DOHH2 (cell line): ENCODE measurements around the gene RWDD4.

Source experiments
- H3F3A ChIP-seq: fragments of 200-600 bp; sonication (generic), shearing (Covaris generic); 2 replicates; pipeline ENCODE4 v1.6.0; 2016; ENCODE audit warnings: antibody characterized with exemption, mild to moderate bottlenecking; ENCODE audit not compliant: control insufficient read depth, insufficient read depth
- H3K27ac ChIP-seq: fragments of 200-600 bp; sonication (generic); 2 replicates; pipeline ENCODE4 v1.5.1; 2014; ENCODE audit warnings: low read depth, mild to moderate bottlenecking, low read length, moderate library complexity
- H3K27me3 ChIP-seq: fragments of 200-600 bp; sonication (generic); 2 replicates; pipeline ENCODE4 v1.6.1; 2014; ENCODE audit warnings: mild to moderate bottlenecking, low read length, mixed read lengths; ENCODE audit not compliant: control insufficient read depth
- H3K36me3 ChIP-seq: fragments of 200-600 bp; sonication (generic); 2 replicates; pipeline ENCODE4 v1.6.1; 2014; ENCODE audit warnings: mild to moderate bottlenecking, low read length, moderate library complexity, mixed read lengths; ENCODE audit not compliant: control insufficient read depth
- H3K4me1 ChIP-seq: fragments of 200-600 bp; sonication (generic); 2 replicates; pipeline ENCODE4 v1.6.1; 2014; ENCODE audit warnings: mild to moderate bottlenecking, low read length, mixed read lengths; ENCODE audit not compliant: control insufficient read depth
- H3K4me2 ChIP-seq: fragments of 200-600 bp; sonication (generic); 2 replicates; pipeline ENCODE4 v1.6.0; 2014; ENCODE audit warnings: mild to moderate bottlenecking, low read length, moderate library complexity
- H3K4me3 ChIP-seq: fragments of 200-600 bp; sonication (generic); 2 replicates; pipeline ENCODE4 v1.5.1; 2014; ENCODE audit warnings: mild to moderate bottlenecking, low read length, mixed read lengths
- H3K79me2 ChIP-seq: fragments of 200-600 bp; sonication (generic); 2 replicates; pipeline ENCODE4 v1.6.1; 2014; ENCODE audit warnings: mild to moderate bottlenecking, low read length, mixed read lengths; ENCODE audit not compliant: control insufficient read depth
- H3K9me2 ChIP-seq: fragments of 200-600 bp; sonication (generic); replicated peaks from 2 replicates; pipeline ENCODE4 v1.6.1; 2014; ENCODE audit warnings: mild to moderate bottlenecking, low read length, mixed read lengths; ENCODE audit not compliant: control insufficient read depth
- H3K9me3 ChIP-seq: fragments of 200-600 bp; sonication (generic); 2 replicates; pipeline ENCODE4 v1.6.1; 2014; ENCODE audit warnings: antibody characterized with exemption, low read length, mixed read lengths; ENCODE audit not compliant: control insufficient read depth, insufficient read depth
- H4K20me1 ChIP-seq: fragments of 200-600 bp; sonication (generic); 2 replicates; pipeline ENCODE4 v1.6.0; 2014; ENCODE audit warnings: low read depth, mild to moderate bottlenecking, antibody characterized with exemption, low read length, moderate library complexity; ENCODE audit not compliant: control insufficient read depth, insufficient read depth
- CTCF ChIP-seq: fragments of 200-600 bp; sonication (generic); IDR thresholded peaks from one replicate; pipeline ENCODE4 v1.5.1; 2014; ENCODE audit warnings: antibody characterized with exemption, mild to moderate bottlenecking, low read depth, low read length; ENCODE audit not compliant: poor library complexity, severe bottlenecking
- EZH2phosphoT487 ChIP-seq: fragments of 200-600 bp; sonication (generic); IDR thresholded peaks from 2 replicates; pipeline ENCODE4 v1.6.1; 2017; ENCODE audit warnings: borderline replicate concordance, mild to moderate bottlenecking, antibody characterized with exemption, low read length, moderate library complexity, mixed read lengths

Gene RWDD4

DNA sequence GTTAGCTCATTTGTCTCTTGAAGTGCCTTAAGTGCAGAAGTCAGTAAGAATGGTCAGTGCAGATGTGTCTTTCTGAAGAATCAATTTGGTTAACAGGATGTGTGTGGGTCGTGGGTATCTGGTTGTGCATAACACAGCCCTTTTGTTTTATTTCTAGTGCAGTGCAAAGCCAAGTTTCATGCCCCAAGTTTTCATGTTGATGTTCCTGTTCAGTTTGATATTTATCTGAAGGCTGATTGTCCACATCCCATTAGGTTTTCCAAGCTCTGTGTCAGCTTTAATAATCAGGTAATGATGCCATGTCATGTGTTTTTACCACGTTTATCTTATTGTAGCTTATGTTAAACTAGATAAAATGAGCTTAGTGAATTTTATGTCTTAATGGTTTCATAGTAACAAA, 27.5 kb upstream of the RWDD4 start:
- H3K36me3 ChIP-seq: peaks cover 51% of the 10 kb centered on the region
- TF ChIP-seq CTCF: no peak
- TF ChIP-seq EZH2phosphoT487: no peak

DNA sequence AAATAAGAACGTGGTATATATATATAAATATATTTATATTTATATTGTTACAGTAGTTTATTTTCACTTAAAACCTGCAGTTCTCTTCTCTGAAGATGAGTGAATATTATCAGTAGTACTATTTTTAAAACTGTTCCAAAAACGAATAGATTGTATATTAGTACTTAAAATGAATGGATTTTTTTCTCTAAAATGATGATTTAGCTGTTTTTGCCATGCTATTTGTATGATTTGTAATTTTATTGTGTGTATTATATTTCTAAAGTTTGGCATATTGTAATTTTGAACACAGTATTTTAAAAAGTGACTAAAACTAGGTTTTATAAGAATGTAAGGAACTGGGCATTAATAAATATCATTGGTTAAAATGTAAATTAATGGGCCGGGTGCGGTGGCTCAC, 22.1 kb upstream of the RWDD4 start:
- Histone ChIP-seq H3K4me2 (no peak overlapping the region), H3K36me3 (peaks cover 50% of the 10 kb centered on the region), H3K4me1 (no peaks in the 10 kb centered on the region), H3F3A (no peaks in the 10 kb centered on the region), H3K79me2 (no peaks in the 10 kb centered on the region), H3K9me3 (no peaks in the 10 kb centered on the region), H3K9me2 (no peaks in the 10 kb centered on the region), H4K20me1 (no peaks in the 10 kb centered on the region), H3K27me3 (no peaks in the 10 kb centered on the region), H3K4me3 (no peak overlapping the region), H3K27ac (no peak overlapping the region)
- TF ChIP-seq CTCF: no peak
- no peak for TF ChIP-seq EZH2phosphoT487

More for the DNA sequence above, 27.5 kb upstream of the RWDD4 start:
- Histone ChIP-seq H3K4me2 (no peak overlapping the region), H3K27ac (no peak overlapping the region), H3K9me3 (no peaks in the 10 kb centered on the region), H3K27me3 (no peaks in the 10 kb centered on the region), H3K4me3 (no peak overlapping the region), H3K79me2 (no peaks in the 10 kb centered on the region), H3K4me1 (no peaks in the 10 kb centered on the region), H4K20me1 (no peaks in the 10 kb centered on the region), H3K9me2 (no peaks in the 10 kb centered on the region), H3F3A (no peaks in the 10 kb centered on the region)

GRCh38 chr4:183675625-183676024, 16.6 kb upstream of the RWDD4 start:
- no peak overlapping the region for H3K27ac ChIP-seq
- H3K4me2 ChIP-seq: no peak overlapping the region
- no peaks in the 10 kb centered on the region for H3K9me2 ChIP-seq
- H3F3A ChIP-seq: no peaks in the 10 kb centered on the region
- H4K20me1 ChIP-seq: no peaks in the 10 kb centered on the region
- TF ChIP-seq EZH2phosphoT487 (no peak), CTCF (no peak)
- H3K27me3 ChIP-seq: no peaks in the 10 kb centered on the region
- H3K4me1 ChIP-seq: no peaks in the 10 kb centered on the region
- peaks cover 40% of the 10 kb centered on the region for H3K36me3 ChIP-seq
- no peaks in the 10 kb centered on the region for H3K79me2 ChIP-seq
- no peaks in the 10 kb centered on the region for H3K9me3 ChIP-seq
- H3K4me3 ChIP-seq: no peak overlapping the region

- no peak overlapping the region for H3K4me2 ChIP-seq
- H3K27ac ChIP-seq: no peak overlapping the region
- H3K9me3 ChIP-seq: no peaks in the 10 kb centered on the region
- H3F3A ChIP-seq: no peaks in the 10 kb centered on the region
- no peak overlapping the region for H3K4me3 ChIP-seq
- H3K4me1 ChIP-seq: no peaks in the 10 kb centered on the region
- H3K36me3 ChIP-seq: peaks cover 43% of the 10 kb centered on the region
- no peaks in the 10 kb centered on the region for H3K9me2 ChIP-seq
- no peaks in the 10 kb centered on the region for H3K79me2 ChIP-seq
- no peaks in the 10 kb centered on the region for H4K20me1 ChIP-seq
- H3K27me3 ChIP-seq: no peaks in the 10 kb centered on the region
- TF ChIP-seq EZH2phosphoT487 (no peak), CTCF (no peak)
Measured at GRCh38 chr4:183674153-183674552, 15.2 kb upstream of the RWDD4 start.
